Muscle of leg (tissue), 11 donors: ENCODE data around the gene ZDHHC1. TPM values are rescaled to one million over a fixed set of nuclear protein-coding genes. Genes with fewer than 3 reads are reported as not detected.

Source experiments
- DNase-seq: peaks from one replicate; pipeline ENCODE4 v3.0.0; 2013
- H3K27ac ChIP-seq: one replicate; pipeline ENCODE4 v1.5.1; 2013; ENCODE audit warnings: mild to moderate bottlenecking, low read length, control low read depth
- H3K27me3 ChIP-seq: one replicate; pipeline ENCODE4 v1.6.1; 2013; ENCODE audit warnings: low read length; ENCODE audit not compliant: control insufficient read depth, insufficient read depth
- H3K36me3 ChIP-seq: one replicate; pipeline ENCODE4 v1.6.1; 2013; ENCODE audit warnings: low read length; ENCODE audit not compliant: control insufficient read depth, insufficient read depth
- H3K4me1 ChIP-seq: one replicate; pipeline ENCODE4 v1.6.1; 2013; ENCODE audit warnings: low read length; ENCODE audit not compliant: control insufficient read depth, insufficient read depth
- H3K4me3 ChIP-seq: one replicate; pipeline ENCODE4 v1.5.1; 2013; ENCODE audit warnings: low read length, control low read depth
- H3K9me3 ChIP-seq: replicated peaks from 2 replicates; pipeline ENCODE4 v1.6.1; 2013; ENCODE audit warnings: low read depth, low read length; ENCODE audit not compliant: control insufficient read depth
- WGBS: methylation state at CpG from one replicate; pipeline ENCODE4 v1.1.5; 2013; ENCODE audit warnings: missing lambda C conversion rate; ENCODE audit not compliant: insufficient coverage; 5-methylcytosine and 5-hydroxymethylcytosine counted together
- polyA plus RNA-seq, 8 donors: library from polyadenylated mRNA; unstranded; fragments of 120-200 nt; gene quantifications; one replicate each; pipeline versions ENCODE4 v1.2.1 to v1.2.3, GENCODE V29; 2013; ENCODE audit warnings: inconsistent platforms in 1 of 8, low replicate concordance in 1 of 8; ENCODE audit not compliant: insufficient read length in 8 of 8, insufficient read depth in 1 of 8
- total RNA-seq: library from RNA; stranded (reverse); fragments of 120-200 nt; gene quantifications from one replicate; pipeline ENCODE4 v1.2.4, GENCODE V29; 2013

The ZDHHC1 gene
- total and polyA plus RNA-seq, 9 donors, result 19.7 to 42.4 (median 24.1) TPM

DNA sequence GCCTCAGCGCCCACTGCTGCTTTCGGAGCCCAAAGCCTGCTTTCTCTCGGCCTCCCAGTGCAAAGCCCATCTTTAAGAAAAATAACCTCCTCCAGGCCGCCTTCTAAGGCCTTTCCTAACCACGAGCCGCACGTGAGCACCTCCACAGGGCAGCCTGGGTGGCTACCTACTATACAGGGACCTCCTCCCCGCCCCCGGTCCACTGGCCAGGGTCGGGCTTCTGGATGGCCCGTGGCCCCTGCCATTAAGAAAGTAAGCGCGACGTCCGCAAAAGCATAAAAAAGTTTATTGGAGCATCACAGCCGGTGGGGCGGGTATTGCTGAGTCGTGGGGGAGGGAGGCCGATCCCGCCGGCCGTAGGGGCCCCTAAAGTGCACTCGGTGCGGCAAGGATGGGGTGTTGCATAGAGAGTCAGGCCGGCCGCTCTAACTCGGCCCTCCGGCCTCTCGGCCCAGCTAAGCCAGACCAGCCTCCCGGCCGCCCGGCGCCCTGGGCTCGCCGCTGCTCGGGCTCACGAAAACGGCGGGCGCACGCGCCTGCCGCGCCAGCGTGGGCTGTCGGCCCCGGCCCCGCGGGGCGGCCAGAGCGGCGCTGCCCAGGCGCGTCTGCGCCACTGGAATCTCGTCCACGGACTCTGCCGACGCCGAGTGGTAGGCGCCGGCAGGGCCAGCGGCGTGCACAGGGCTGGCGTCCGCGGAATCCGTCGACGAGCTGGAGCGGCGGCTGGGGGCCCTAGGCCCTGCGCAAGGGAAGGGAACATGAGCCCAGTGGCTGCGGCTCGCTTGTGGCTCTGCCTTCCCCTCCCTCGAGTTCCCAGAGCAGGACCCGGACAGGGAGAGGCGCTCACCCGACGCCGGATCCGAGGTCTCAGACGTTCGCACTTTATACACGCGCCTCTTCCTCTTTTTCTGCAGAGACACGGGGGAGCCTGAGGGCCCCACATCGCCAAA, 21.8 kb downstream of the ZDHHC1 start:
- no peaks in the 10 kb centered on the region for H3K9me3 ChIP-seq
- H3K27me3 ChIP-seq, result no peaks in the 10 kb centered on the region
- H3K4me3 ChIP-seq, result peak overlapping the region; percentile 50
- peak overlapping the region; percentile 88 for H3K27ac ChIP-seq
- peak; percentile 68 for DNase-seq
- 12% methylated on average over 78 of the region's 88 CpGs for WGBS
- H3K4me1 ChIP-seq, result peaks cover 97% of the 10 kb centered on the region
- peaks cover 14% of the 10 kb centered on the region for H3K36me3 ChIP-seq

DNA sequence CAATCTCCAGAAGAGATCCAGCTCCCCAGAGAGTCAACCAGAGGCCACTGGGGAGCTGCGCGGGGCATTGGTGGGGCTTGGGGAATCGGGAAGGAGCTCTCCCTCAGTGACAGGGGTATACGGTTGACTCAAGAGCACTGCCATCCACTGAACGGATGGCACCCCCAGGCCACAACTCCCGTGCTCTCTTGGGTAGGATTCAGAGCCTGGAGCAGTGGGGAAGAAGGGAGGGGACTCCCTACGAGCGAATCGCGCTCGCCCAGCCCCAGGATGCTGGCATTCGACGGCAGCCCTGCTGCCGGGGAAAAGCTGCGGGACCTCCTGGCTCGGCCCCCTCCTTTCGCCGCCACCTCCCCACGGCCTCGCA, 22.5 kb downstream of the ZDHHC1 start:
- H3K9me3 ChIP-seq, result no peaks in the 10 kb centered on the region
- peak overlapping the region; percentile 88 for H3K27ac ChIP-seq
- peaks cover 96% of the 10 kb centered on the region for H3K4me1 ChIP-seq
- H3K36me3 ChIP-seq, result peaks cover 16% of the 10 kb centered on the region
- DNase-seq, result peak; percentile 60
- peak overlapping the region; percentile 50 for H3K4me3 ChIP-seq
- 6% methylated on average over 15 of the region's 20 CpGs for WGBS
- no peaks in the 10 kb centered on the region for H3K27me3 ChIP-seq

DNA sequence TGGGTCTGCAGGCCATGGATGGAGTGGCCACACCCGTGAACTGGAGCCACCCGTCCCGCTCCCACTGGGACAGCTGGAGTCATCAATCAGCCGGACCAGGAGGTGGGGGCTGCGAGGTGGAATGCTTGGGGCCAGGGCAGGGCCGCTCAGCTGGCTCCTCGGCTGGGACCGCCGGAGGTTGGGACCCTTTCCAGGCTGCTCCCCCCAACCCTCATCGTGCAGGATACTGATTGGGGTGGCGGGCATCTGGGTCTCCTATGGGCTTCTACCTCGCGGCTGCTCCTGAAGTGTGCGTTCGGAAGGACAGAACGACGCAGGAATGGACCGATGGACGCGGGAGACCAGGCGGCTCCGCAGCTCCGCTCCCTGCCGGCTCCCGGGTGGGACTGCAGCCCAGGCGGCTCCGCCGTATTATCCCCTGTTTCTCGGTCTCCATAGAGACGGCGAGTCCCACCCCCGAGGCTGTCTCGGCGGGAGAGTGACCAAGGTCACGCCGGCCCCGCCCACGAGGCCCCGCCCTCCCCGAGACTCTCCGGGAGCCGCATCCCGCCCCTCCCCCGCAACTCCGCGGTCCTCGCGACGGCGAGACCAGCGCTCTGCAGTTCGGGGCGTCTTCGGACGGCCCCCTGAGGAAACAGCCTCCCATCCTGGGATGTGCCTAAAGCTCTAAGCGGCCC, 23.0 kb downstream of the ZDHHC1 start, which contains the start of gene TPPP3:
Gene TPPP3, minus strand, starts transcription at position 388 of the 677 bp plus-strand sequence. CDS start 2,387 bp downstream, outside the sequence.
- Histone ChIP-seq H3K9me3 (no peaks in the 10 kb centered on the region), H3K27me3 (no peaks in the 10 kb centered on the region), H3K4me1 (peaks cover 93% of the 10 kb centered on the region), H3K36me3 (peaks cover 20% of the 10 kb centered on the region), H3K27ac (peak within 1 kb of the TSS; percentile 97), H3K4me3 (peak within 1 kb of the TSS; percentile 84)
- DNase-seq, result peak; percentile 97
- 1% methylated on average over 55 of the region's 56 CpGs for WGBS

DNA sequence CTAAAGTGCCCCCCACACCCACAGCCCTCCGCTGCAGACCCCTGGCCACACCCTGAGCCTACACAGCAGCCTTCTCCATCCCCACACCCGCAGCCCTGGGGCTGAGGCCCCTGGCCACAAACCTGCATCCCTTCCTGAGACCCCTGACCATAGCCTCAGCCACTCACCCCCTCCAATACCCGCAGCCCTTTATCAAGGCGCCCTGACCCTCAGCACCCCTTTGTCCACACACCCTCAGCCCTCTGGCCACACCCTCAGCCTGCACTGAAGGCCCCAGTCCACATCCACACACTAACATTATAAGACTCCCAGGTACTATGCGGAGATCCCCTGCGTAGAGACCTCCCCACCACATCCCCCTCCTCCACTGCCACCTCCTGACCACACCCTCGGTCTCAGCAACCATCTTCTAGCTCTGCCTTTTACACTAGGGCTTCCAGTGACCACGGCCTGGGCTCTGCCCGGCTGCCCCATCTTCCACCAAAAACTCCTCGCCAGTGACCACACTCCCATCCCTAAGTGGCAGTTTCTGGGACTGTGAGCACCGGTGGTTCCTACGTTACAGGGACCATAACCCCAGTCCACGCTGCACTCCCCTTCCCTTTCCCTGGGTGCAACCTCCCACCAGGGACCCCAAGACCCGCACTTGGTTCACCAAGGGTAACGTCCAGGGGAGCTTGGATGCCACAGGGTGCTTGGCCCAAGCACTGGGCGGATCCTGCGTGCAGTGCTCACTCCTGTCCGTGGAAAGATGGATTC, 23.8 kb downstream of the ZDHHC1 start:
- Histone ChIP-seq H3K4me1 (peaks cover 85% of the 10 kb centered on the region), H3K36me3 (peaks cover 28% of the 10 kb centered on the region), H3K27me3 (no peaks in the 10 kb centered on the region), H3K4me3 (peak overlapping the region; percentile 84), H3K9me3 (no peaks in the 10 kb centered on the region), H3K27ac (peak overlapping the region; percentile 97)
- WGBS, result 62% methylated on average over 18 of the region's 18 CpGs
- peak; percentile 21 for DNase-seq

DNA sequence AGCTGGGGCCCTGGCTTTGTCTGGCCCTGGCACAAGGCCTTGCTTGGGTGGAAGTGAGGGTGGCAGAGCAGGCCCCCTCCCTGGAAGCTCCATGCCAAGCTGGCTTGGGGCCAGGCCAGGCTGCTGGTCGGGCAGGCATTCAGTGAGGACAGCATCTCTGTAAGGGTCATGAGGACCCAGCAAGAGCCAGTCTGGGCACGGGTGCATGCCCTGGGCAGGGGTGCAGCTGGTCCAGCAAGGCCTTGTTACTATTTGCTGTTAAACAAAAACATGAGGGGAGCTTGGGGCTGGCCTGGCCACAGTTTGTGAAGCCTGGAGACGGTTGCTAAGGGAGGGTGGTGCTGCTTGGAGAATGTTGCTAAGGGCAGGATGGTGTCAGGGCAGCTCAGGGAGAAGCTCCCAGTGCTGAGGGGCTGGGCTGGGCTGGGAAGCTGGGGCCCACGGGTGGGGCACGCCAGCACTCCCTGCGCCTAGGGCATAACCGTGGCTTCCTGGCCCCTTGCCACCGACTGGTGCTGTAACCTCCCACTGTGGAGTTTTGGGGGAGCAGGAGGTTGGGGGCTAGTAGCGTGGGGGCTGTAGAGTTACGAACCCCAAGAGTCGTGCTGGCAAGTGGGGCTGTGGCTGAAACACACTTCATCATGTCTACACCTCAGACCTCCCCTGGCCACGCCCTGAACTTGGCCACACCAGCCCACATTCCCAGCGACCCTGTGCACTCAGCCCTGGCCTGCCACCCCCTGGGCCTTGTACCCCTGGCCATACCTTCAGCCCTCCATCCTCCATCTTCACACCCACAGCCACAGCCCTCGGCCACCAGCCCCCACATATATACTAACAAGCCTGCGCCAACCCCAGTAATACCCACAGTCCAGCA, 24.6 kb downstream of the ZDHHC1 start:
- Histone ChIP-seq H3K27ac (peak overlapping the region; percentile 97), H3K4me1 (peaks cover 77% of the 10 kb centered on the region), H3K4me3 (peak overlapping the region; percentile 84), H3K36me3 (peaks cover 29% of the 10 kb centered on the region), H3K9me3 (no peaks in the 10 kb centered on the region), H3K27me3 (no peaks in the 10 kb centered on the region)
- peak; percentile 80 for DNase-seq
- WGBS, result 52% methylated on average over 12 of the region's 15 CpGs

DNA sequence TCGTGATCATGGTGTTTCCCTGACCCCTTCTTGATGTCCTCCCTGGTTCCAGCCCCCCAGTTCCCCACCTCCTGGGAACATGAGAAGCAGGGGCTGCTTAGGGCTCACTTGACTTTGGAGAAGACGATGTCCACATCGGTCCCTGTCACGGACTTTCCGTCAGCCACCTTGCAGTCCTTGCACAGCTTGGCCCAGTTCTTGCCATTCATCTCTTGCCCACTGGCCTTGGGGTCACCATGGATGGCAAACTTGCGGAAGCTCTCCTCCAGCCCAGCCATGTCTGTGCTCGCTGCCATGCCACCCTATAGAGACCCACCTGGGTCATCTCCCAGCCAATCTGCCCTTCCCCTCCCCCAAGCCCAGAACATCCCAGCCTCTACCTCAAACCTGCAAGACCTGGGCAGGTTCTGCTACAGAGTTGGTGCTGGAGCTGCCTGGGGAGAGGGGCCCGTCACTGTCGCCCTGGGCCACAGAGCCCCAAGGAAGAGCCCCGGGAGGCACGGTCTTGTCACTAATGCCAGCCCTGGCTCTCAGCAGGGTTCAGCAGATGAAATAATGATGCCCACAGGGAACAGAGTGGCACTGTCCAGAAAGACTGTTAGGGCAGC, 25.4 kb downstream of the ZDHHC1 start:
- Histone ChIP-seq H3K27me3 (no peaks in the 10 kb centered on the region), H3K4me3 (peak overlapping the region; percentile 9), H3K9me3 (no peaks in the 10 kb centered on the region), H3K36me3 (peaks cover 29% of the 10 kb centered on the region), H3K4me1 (peaks cover 70% of the 10 kb centered on the region), H3K27ac (peak overlapping the region; percentile 97)
- DNase-seq, result peak; percentile 18
- 85% methylated on average over 9 of the region's 11 CpGs for WGBS

DNA sequence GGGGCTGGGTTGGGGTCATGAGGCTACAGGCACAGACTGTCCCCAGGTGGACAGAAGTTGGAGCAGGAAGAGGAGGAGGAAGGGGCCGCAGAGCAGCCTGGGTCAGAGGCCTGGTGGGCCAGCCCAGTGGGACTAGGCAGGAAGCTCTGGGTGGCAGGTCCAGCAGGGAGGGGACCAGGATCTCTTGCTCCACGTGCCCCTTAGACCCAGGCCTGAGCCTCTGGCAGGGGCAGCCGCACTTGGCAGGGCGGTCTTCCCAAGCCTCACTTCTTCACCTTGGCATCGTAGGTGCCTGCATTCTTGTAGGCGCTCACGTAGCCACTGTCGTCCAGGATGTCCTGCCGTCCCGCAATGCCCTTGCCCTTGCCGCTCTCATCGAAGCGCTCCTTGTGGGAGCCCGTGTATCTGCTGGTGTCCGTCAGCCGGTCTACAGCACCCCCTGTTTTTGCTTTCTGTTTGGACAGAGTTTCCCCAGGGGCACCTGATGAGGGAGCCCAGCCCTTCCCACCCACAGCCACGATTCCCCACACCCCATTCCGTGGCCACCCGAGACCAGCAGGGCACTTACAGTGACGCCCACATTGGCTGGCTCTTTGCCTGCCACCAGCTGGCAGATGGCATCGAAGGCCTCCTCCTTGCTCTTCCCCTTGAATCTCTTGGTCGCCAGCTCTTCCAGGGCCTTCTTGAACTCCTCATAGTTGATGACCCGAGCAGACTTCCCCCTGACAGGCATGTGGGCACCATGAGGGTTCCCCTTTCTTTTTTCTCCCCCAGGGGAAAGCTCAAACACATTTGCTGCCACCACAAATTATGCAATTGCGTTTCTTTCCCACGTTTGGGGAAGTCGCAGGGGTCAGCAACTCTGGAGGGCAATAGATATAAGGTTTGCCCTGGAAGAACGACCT, 26.1 kb downstream of the ZDHHC1 start:
- peak; percentile 83 for DNase-seq
- H3K27ac ChIP-seq, result peak overlapping the region; percentile 97

DNA sequence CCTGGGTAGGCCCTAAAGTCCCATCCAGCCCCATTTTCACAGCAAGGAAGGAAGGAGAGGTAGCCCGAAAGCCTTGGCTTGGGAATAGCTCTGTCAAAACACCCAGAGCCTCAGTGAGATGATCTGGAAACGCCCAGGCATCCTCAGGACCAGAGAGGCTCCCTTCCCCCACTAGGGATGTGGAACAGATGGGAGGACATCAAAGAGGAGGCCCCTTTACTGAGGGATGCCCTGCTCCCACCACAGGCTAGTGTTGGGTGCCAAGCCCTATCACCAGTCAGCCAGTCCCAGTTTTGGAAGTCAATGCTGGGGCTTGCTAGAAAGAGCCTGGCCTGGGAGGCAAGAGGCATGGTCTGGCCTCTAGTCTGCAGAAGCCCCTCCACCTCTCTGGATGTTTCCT, 27.7 kb downstream of the ZDHHC1 start:
- DNase-seq, result peak; percentile 20
- peaks cover 29% of the 10 kb centered on the region for H3K36me3 ChIP-seq
- H3K4me3 ChIP-seq, result no peak overlapping the region
- H3K27ac ChIP-seq, result no peak overlapping the region
- H3K27me3 ChIP-seq, result no peaks in the 10 kb centered on the region
- WGBS, result no CpG with 5 or more reads among the region's 2 CpGs
- no peaks in the 10 kb centered on the region for H3K9me3 ChIP-seq
- H3K4me1 ChIP-seq, result peaks cover 47% of the 10 kb centered on the region

More for the DNA sequence above, 26.1 kb downstream of the ZDHHC1 start:
- no peaks in the 10 kb centered on the region for H3K27me3 ChIP-seq
- H3K9me3 ChIP-seq, result no peaks in the 10 kb centered on the region
- H3K36me3 ChIP-seq, result peaks cover 29% of the 10 kb centered on the region
- no peak overlapping the region for H3K4me3 ChIP-seq
- peaks cover 62% of the 10 kb centered on the region for H3K4me1 ChIP-seq
- WGBS, result 84% methylated on average over 21 of the region's 27 CpGs
